Measurements from ENCODE around the gene POLE. TPM values are rescaled to one million over a fixed set of nuclear protein-coding genes. Genes with fewer than 3 reads are reported as not detected.

POLE gene
- total RNA-seq, 1 experiment from 2014 or later, result 96.1 TPM

- no peaks in the 10 kb centered on the region for H3K79me2 ChIP-seq (ENCODE audit: low read length)
- ChIA-PET CTCF (no interaction called here), POLR2A (ENCODE audit: unreplicated experiment) (no interaction called here)
- H3K9me2 ChIP-seq (replicated peaks; ENCODE audit: low read length), result no peaks in the 10 kb centered on the region
- no peak for TF ChIP-seq EZH2phosphoT487 (IDR thresholded peaks at IDR 0.05; ENCODE audit: borderline replicate concordance, low read length)
- no peak for TF ChIP-seq EZH2 (IDR thresholded peaks at IDR 0.05; ENCODE audit: low read length, unreplicated experiment)
- TF ChIP-seq, protein P1, sequence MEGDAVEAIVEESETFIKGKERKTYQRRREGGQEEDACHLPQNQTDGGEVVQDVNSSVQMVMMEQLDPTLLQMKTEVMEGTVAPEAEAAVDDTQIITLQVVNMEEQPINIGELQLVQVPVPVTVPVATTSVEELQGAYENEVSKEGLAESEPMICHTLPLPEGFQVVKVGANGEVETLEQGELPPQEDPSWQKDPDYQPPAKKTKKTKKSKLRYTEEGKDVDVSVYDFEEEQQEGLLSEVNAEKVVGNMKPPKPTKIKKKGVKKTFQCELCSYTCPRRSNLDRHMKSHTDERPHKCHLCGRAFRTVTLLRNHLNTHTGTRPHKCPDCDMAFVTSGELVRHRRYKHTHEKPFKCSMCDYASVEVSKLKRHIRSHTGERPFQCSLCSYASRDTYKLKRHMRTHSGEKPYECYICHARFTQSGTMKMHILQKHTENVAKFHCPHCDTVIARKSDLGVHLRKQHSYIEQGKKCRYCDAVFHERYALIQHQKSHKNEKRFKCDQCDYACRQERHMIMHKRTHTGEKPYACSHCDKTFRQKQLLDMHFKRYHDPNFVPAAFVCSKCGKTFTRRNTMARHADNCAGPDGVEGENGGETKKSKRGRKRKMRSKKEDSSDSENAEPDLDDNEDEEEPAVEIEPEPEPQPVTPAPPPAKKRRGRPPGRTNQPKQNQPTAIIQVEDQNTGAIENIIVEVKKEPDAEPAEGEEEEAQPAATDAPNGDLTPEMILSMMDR (conservative IDR thresholded peaks at IDR 0.05; ENCODE audit: low read depth, low read length), result no peak
- no peak for DNase-seq
- intact Hi-C loops (cut with micrococcal nuclease), result no loop called here
- no peaks in the 10 kb centered on the region for H4K20me1 ChIP-seq (ENCODE audit: low read length)
- H3K36me3 ChIP-seq (ENCODE audit: low read depth, low read length), result peaks cover 66% of the 10 kb centered on the region
- no peaks in the 10 kb centered on the region for H3K4me1 ChIP-seq (ENCODE audit: insufficient read depth, low read length)
- no peak overlapping the region for H3K4me3 ChIP-seq (ENCODE audit: low read length)
- no peak overlapping the region for H2AFZ ChIP-seq (ENCODE audit: low read length)
- no peak overlapping the region for H3K4me2 ChIP-seq (ENCODE audit: low read length)
- no peaks in the 10 kb centered on the region for H3K9me3 ChIP-seq (ENCODE audit: low read length)
- BruUV-seq (replicated peaks), result no TSS peak
- H3K9ac ChIP-seq (ENCODE audit: low read length), result no peak overlapping the region
- no peak overlapping the region for H3K27ac ChIP-seq (ENCODE audit: low read length)
- no peaks in the 10 kb centered on the region for H3K27me3 ChIP-seq (ENCODE audit: low read length)
- peaks cover 5% of the 10 kb centered on the region for H3F3A ChIP-seq (ENCODE audit: low read length, unreplicated experiment)
- ATAC-seq, result 0 out of 2 replicates have a peak, but pooled peaks have one; percentile 14
These were observed 44.4 kb upstream of the POLE start for GRCh38 chr12:132731574-132731973.

- no peak overlapping the region for H2AFZ ChIP-seq (ENCODE audit: low read length)
- intact Hi-C loops (cut with micrococcal nuclease), result no loop called here
- no peaks in the 10 kb centered on the region for H3K79me2 ChIP-seq (ENCODE audit: low read length)
- ATAC-seq (0 out of 2 replicates have a peak, but pooled peaks have one; percentile 9), DNase-seq (no peak)
- peaks cover 70% of the 10 kb centered on the region for H3K36me3 ChIP-seq (ENCODE audit: low read depth, low read length)
- H3K27ac ChIP-seq (ENCODE audit: low read length), result no peak overlapping the region
- H3K4me3 ChIP-seq (ENCODE audit: low read length), result no peak overlapping the region
- H3K4me2 ChIP-seq (ENCODE audit: low read length), result no peak overlapping the region
- no peak overlapping the region for H3K9ac ChIP-seq (ENCODE audit: low read length)
- POLR2A ChIA-PET (ENCODE audit: unreplicated experiment), result no interaction called here
- CTCF ChIA-PET, result no interaction called here
- no peaks in the 10 kb centered on the region for H3K27me3 ChIP-seq (ENCODE audit: low read length)
- no TSS peak for BruUV-seq (replicated peaks)
- H4K20me1 ChIP-seq (ENCODE audit: low read length), result no peaks in the 10 kb centered on the region
- no peak for TF ChIP-seq EZH2phosphoT487 (IDR thresholded peaks at IDR 0.05; ENCODE audit: borderline replicate concordance, low read length)
- no peak for TF ChIP-seq EZH2 (IDR thresholded peaks at IDR 0.05; ENCODE audit: low read length, unreplicated experiment)
- TF ChIP-seq, protein P1 (conservative IDR thresholded peaks at IDR 0.05; ENCODE audit: low read depth, low read length), result no peak
- no peaks in the 10 kb centered on the region for H3K9me3 ChIP-seq (ENCODE audit: low read length)
- no peaks in the 10 kb centered on the region for H3K9me2 ChIP-seq (replicated peaks; ENCODE audit: low read length)
- H3K4me1 ChIP-seq (ENCODE audit: insufficient read depth, low read length), result no peaks in the 10 kb centered on the region
- peaks cover 5% of the 10 kb centered on the region for H3F3A ChIP-seq (ENCODE audit: low read length, unreplicated experiment)
These were observed 43.2 kb upstream of the POLE start for GRCh38 chr12:132730353-132730752.

DNA sequence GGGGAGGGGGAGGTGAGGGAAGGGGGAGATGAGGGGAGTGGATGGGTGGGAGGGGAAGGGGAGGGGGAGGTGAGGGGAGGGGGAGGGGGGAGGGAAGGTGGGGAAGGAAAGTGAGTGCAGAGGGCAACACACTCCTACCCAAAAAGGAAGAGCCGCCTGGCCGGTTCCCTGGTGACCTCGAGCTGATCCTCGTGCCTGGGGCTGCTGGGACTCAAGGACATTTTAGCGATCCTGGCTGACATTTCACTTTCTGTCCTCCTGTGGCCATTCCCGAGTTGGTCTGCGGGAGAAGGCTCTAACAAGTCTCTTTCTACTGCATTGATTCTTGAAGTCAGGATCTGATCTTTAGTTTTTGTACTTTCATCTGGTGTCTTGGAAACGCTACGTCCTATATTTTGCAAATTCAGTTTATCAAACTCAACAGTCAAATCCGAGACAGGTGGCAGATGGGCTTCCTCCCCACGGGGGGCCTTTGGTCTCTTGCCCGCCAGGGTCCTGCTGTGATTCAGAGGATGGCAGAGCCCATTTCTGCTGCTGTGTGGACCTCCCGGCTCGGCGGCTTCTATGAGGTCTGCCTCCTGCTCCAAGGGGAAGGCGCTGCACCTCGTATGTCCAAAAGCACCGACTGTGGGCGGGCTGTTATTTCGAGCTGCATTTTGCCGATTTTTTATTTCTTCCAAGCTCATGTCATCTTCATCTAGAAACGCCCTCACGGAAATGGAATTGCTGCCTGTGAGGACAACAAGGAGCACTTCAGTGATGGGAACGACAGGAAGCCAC lies 42.6 kb upstream of the POLE start:
- ATAC-seq (peak; percentile 25; the same call in 1 of the 2 replicates), DNase-seq (peak; percentile 23)
- no peak overlapping the region for H3K4me3 ChIP-seq (ENCODE audit: low read length)
- no peak overlapping the region for H3K27ac ChIP-seq (ENCODE audit: low read length)
- TF ChIP-seq, protein P1 (conservative IDR thresholded peaks at IDR 0.05; ENCODE audit: low read depth, low read length), result no peak
- no peak for TF ChIP-seq EZH2phosphoT487 (IDR thresholded peaks at IDR 0.05; ENCODE audit: borderline replicate concordance, low read length)
- BruUV-seq (replicated peaks), result no TSS peak
- no peak overlapping the region for H2AFZ ChIP-seq (ENCODE audit: low read length)
- H3K27me3 ChIP-seq (ENCODE audit: low read length), result no peaks in the 10 kb centered on the region
- peaks cover 67% of the 10 kb centered on the region for H3K36me3 ChIP-seq (ENCODE audit: low read depth, low read length)
- ChIA-PET POLR2A (ENCODE audit: unreplicated experiment) (no interaction called here), CTCF (no interaction called here)
- H3F3A ChIP-seq (ENCODE audit: low read length, unreplicated experiment), result peaks cover 5% of the 10 kb centered on the region
- intact Hi-C loops (cut with micrococcal nuclease), result no loop called here
- H3K9me2 ChIP-seq (replicated peaks; ENCODE audit: low read length), result no peaks in the 10 kb centered on the region
- no peak overlapping the region for H3K4me2 ChIP-seq (ENCODE audit: low read length)
- H3K79me2 ChIP-seq (ENCODE audit: low read length), result no peaks in the 10 kb centered on the region
- H4K20me1 ChIP-seq (ENCODE audit: low read length), result no peaks in the 10 kb centered on the region
- no peak overlapping the region for H3K9ac ChIP-seq (ENCODE audit: low read length)
- no peaks in the 10 kb centered on the region for H3K9me3 ChIP-seq (ENCODE audit: low read length)
- no peaks in the 10 kb centered on the region for H3K4me1 ChIP-seq (ENCODE audit: insufficient read depth, low read length)
